DND-41 (cell line): Measurements from ENCODE around the gene FEZ2.

Source experiments
- CTCF ChIP-seq: IDR thresholded peaks from 2 replicates; pipeline ENCODE4 v1.5.1; 2012; ENCODE audit warnings: borderline replicate concordance, low read length, moderate library complexity, mild to moderate bottlenecking; ENCODE audit not compliant: poor library complexity, severe bottlenecking; ENCODE audit errors: extremely low read depth
- EZH2 ChIP-seq: IDR thresholded peaks from 3 replicates; pipeline ENCODE4 v1.6.1; 2012; ENCODE audit warnings: borderline replicate concordance, low read depth, mild to moderate bottlenecking, moderate library complexity, low read length, inconsistent platforms; ENCODE audit not compliant: severe bottlenecking

- TF ChIP-seq CTCF (no peak), EZH2 (no peak)
These were observed 53.2 kb downstream of the FEZ2 start for GRCh38 chr2:36544638-36545338.
